NCI-H69 (cell line): Measurements from ENCODE around the gene SYNPO2.

Experiments used
- DNase-seq: peaks from one replicate; lab custom pipeline; 2025; lab: John Stamatoyannopoulos, UW

Gene SYNPO2

GRCh38 chr4:119110121-119110520 is 221.5 kb downstream of the SYNPO2 start:
- DNase-seq = no peak
